ENCODE results near the gene PIK3CA. TPM values are rescaled to one million over a fixed set of nuclear protein-coding genes. Genes with fewer than 3 reads are reported as not detected.

The PIK3CA gene
- total and polyA plus RNA-seq, 10 of the 15 experiments (the other 5 are each of a cell fraction or from before 2014, with no cell fraction given) = 3.0 to 18.6 (median 9.0) TPM

DNA sequence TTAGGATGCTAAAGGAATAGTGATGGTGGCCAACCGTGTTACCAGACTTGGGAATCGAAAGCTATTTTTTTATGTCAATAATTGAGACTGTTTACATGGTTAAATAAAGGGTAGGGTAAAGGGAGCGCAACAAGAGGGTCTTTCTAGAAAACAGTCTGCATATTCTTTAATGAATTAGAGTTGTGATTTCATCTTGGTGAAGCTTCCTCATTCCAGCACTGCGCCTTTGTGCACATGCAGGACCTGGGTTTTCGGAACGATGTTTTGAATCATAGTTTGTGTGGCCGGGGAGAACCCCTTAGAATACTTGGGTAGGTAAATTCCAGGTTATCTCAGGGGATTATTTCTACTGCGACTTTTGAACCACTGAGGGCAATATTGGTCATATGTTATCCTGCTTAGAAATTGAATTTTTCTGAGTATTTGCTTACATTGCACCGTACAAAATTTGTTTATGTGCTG is 1.3 kb downstream of the PIK3CA start (continued):
- TF ChIP-seq PKNOX1 (IDR thresholded peaks at IDR 0.05) = no peak
- TF ChIP-seq RELA (IDR thresholded peaks at IDR 0.05; ENCODE audit: borderline replicate concordance, partially characterized antibody) = peak; percentile 22
- TF ChIP-seq ZZZ3 (IDR thresholded peaks at IDR 0.05; ENCODE audit: control insufficient read depth, insufficient read length, low read depth) = no peak
- TF ChIP-seq BCL11A (IDR thresholded peaks at IDR 0.05; ENCODE audit: low read depth, low read length) = peak; percentile 62
- no peak for TF ChIP-seq MEF2A (IDR thresholded peaks at IDR 0.05; ENCODE audit: insufficient read depth, low read depth, low read length)
- peak; percentile 71 to 74; a peak in 3 of 4 replicates for TF ChIP-seq IKZF2 (IDR thresholded peaks at IDR 0.05)
- peak; percentile 64; the same call in 1 of the 2 replicates for TF ChIP-seq ATF7 (IDR thresholded peaks at IDR 0.05; ENCODE audit: low read depth)

- peaks cover 53% of the 10 kb centered on the region for H3K79me2 ChIP-seq (ENCODE audit: control insufficient read depth, insufficient read depth, low read length)
- H3K4me3 ChIP-seq = peak overlapping the region; percentile 82
- POLR2A ChIA-PET = interaction anchor here (0.6 to 4.9 kb wide), 4 partner anchors 80 to 199 kb away, joined by 3 to 28 read pairs (median 6); partner anchors contain the start of gene ZMAT3
Measured at GRCh38 chr3:179149951-179150350, 1.8 kb downstream of the PIK3CA start.

More at GRCh38 chr3:179149951-179150350, 1.8 kb downstream of the PIK3CA start:
- DNase-seq (ENCODE audit: low read depth, low spot score) (no peak), FAIRE-seq (no peak), ATAC-seq (no peak)
- BruUV-seq (replicated peaks) = no TSS peak
- ChIA-PET CTCF (interaction anchor here (0.7 to 3.8 kb wide), 8 partner anchors 10 to 181 kb away, joined by 3 to 31 read pairs (median 4); no protein-coding TSS in a partner anchor), SMC1A (ENCODE audit: uncharacterized antibody, unreplicated experiment) (interaction anchor here (0.6 to 5.7 kb wide), 14 partner anchors 9 to 171 kb away, joined by 3 to 33 read pairs (median 8); no protein-coding TSS in a partner anchor), RAD21 (ENCODE audit: unreplicated experiment) (interaction anchor here (0.8 to 4.5 kb wide), 10 partner anchors 17 to 413 kb away, joined by 3 to 38 read pairs (median 6); partner anchors contain the start of genes ACTL6A and ZMAT3)
- H2AFZ ChIP-seq (ENCODE audit: control insufficient read depth, low read depth, low read length) = no peak overlapping the region
- H4K20me1 ChIP-seq (ENCODE audit: control insufficient read depth, insufficient read depth) = no peaks in the 10 kb centered on the region
- no peaks in the 10 kb centered on the region for H3K36me3 ChIP-seq (ENCODE audit: control insufficient read depth in 2 of 2, insufficient read depth in 2 of 2, low read length in 1 of 2)
- TF ChIP-seq E2F8 (IDR thresholded peaks at IDR 0.05; ENCODE audit: low read depth, partially characterized antibody) = peak; percentile 19
- no peak for TF ChIP-seq MXI1 (IDR thresholded peaks at IDR 0.05; ENCODE audit: low read depth, low read length)
- in situ Hi-C loops (cut with MboI) = loop anchor here (5.0 kb wide), 1 partner anchor 167 kb away; no protein-coding TSS in a partner anchor
- H3K4me2 ChIP-seq (ENCODE audit: control insufficient read depth, insufficient read depth) = peak overlapping the region; percentile 69
- intact Hi-C loops (cut with micrococcal nuclease; ENCODE audit: unreplicated experiment) = loop anchor here (1.0 to 5.0 kb wide), 7 partner anchors 43 to 135 kb away; partner anchors contain the start of gene ZMAT3
- H3K27me3 ChIP-seq (replicated peaks in 1 of 2; ENCODE audit: control insufficient read depth in 2 of 2, insufficient read depth in 2 of 2, low read length in 1 of 2) = no peaks in the 10 kb centered on the region
- peak overlapping the region; percentile 63 for H3K27ac ChIP-seq (ENCODE audit: control insufficient read depth, insufficient read depth)
- 18% methylated on average over 4 of the region's 4 CpGs for WGBS (ENCODE audit: insufficient coverage, insufficient replicate concordance, low lambda C conversion rate, missing lambda C conversion rate)
- no peaks in the 10 kb centered on the region; the same call in 2 of the 3 replicates for H3K9me3 ChIP-seq (replicated peaks; ENCODE audit: control insufficient read depth, insufficient read depth, low read length)
- H3K9ac ChIP-seq (ENCODE audit: control insufficient read depth, insufficient read depth, low read length) = peak overlapping the region; percentile 87
- H3K4me1 ChIP-seq (ENCODE audit: control insufficient read depth, insufficient read depth, low read length) = peaks cover 5% of the 10 kb centered on the region; the same call in 1 of the 2 replicates

Measured in GM12878 (cell line).